HG02981 (cell line): ENCODE data around the gene ODF4.
"Not testable (repeated sequence)": the region's sequence is repeated elsewhere in the genome, so short reads cannot be mapped to it uniquely, and the experiment has no call there.

Experiments used
- ATAC-seq: cut with Tn5 transposase; IDR thresholded peaks from one replicate; pipeline ENCODE4 v1.9.1; 2021; ENCODE audit warnings: mild to moderate bottlenecking, moderate library complexity; ENCODE audit not compliant: unreplicated experiment

ODF4 gene

GRCh38 chr17:8324923-8325322, 14.7 kb upstream of the ODF4 start:
- no peak for ATAC-seq

GRCh38 chr17:8326511-8327302, 12.9 kb upstream of the ODF4 start:
- ATAC-seq: no peak

GRCh38 chr17:8327303-8327649, 12.4 kb upstream of the ODF4 start:
- ATAC-seq: no peak

GRCh38 chr17:8332128-8332527, 7.5 kb upstream of the ODF4 start:
- ATAC-seq: no peak

GRCh38 chr17:8332688-8333087, 7.0 kb upstream of the ODF4 start:
- no peak for ATAC-seq

GRCh38 chr17:8333281-8333680, 6.4 kb upstream of the ODF4 start:
- ATAC-seq: no peak

GRCh38 chr17:8337802-8338752, 1.6 kb upstream of the ODF4 start:
- no peak for ATAC-seq

GRCh38 chr17:8338753-8339140, 893 bp upstream of the ODF4 start:
- no peak for ATAC-seq

GRCh38 chr17:8341456-8341855, 1.8 kb downstream of the ODF4 start:
- ATAC-seq: no peak

- ATAC-seq: no peak
Measured at GRCh38 chr17:8345052-8345690, 5.5 kb downstream of the ODF4 start.

- no peak for ATAC-seq
Measured at GRCh38 chr17:8345951-8346665, 6.5 kb downstream of the ODF4 start.

- ATAC-seq: not testable (repeated sequence)
Measured at GRCh38 chr17:8347001-8347400, 7.4 kb downstream of the ODF4 start.

GRCh38 chr17:8350339-8350738, 10.7 kb downstream of the ODF4 start:
- ATAC-seq: no peak

- no peak for ATAC-seq
Measured at GRCh38 chr17:8353736-8354135, 14.1 kb downstream of the ODF4 start.

- ATAC-seq: no peak
Measured at GRCh38 chr17:8354236-8354635, 14.6 kb downstream of the ODF4 start.

GRCh38 chr17:8357910-8358309, 18.3 kb downstream of the ODF4 start:
- ATAC-seq: no peak

GRCh38 chr17:8359769-8360168, 20.1 kb downstream of the ODF4 start:
- no peak for ATAC-seq

- no peak for ATAC-seq
Measured at GRCh38 chr17:8360260-8360659, 20.6 kb downstream of the ODF4 start.

GRCh38 chr17:8360751-8361150, 21.1 kb downstream of the ODF4 start:
- ATAC-seq: no peak

- no peak for ATAC-seq
Measured at GRCh38 chr17:8362651-8363332, 23.2 kb downstream of the ODF4 start.
